HEK293 (cell line): ENCODE results near the gene RASSF1.

ENCODE experiments used
- HOXC10 ChIP-seq: sonication (generic); formaldehyde crosslinking; IDR thresholded peaks from 2 replicates; pipeline ENCODE4 v1.8.1; 2023; ENCODE audit warnings: mild to moderate bottlenecking, missing genetic modification reagents
- KLF9 ChIP-seq: fragments of 450-650 bp; formaldehyde crosslinking; IDR thresholded peaks from 2 replicates; pipeline ENCODE4 v1.5.1; 2016; ENCODE audit warnings: missing biosample characterization, missing genetic modification characterization, low read depth
- ZNF274 ChIP-seq, 2 experiments: fragments of 200-500 bp in 1 of 2; fragments of 450-650 bp in 1 of 2; sonication (Bioruptor generic) in 1 of 2; formaldehyde crosslinking in 1 of 2; IDR thresholded peaks; 2 replicates each; pipeline versions ENCODE4 v1.5.1 to v1.6.1; 2014 to 2016; ENCODE audit warnings: borderline replicate concordance in 1 of 2, inconsistent platforms in 1 of 2, low read length in 1 of 2, missing biosample characterization in 1 of 2, missing genetic modification characterization in 1 of 2
- ZNF341 ChIP-seq: fragments of 450-650 bp; formaldehyde crosslinking; IDR thresholded peaks from 2 replicates; pipeline ENCODE4; 2016; ENCODE audit warnings: low read depth, missing biosample characterization, missing genetic modification characterization
- ZNF549 ChIP-seq: fragments of 450-650 bp; IDR thresholded peaks from 2 replicates; pipeline ENCODE4 v1.5.1; 2018; ENCODE audit warnings: missing biosample characterization, missing genetic modification characterization, mild to moderate bottlenecking, inconsistent platforms, moderate library complexity
- TF ChIP-seq, protein P1 (sequence below): fragments of 450-650 bp; formaldehyde crosslinking; IDR thresholded peaks from 2 replicates; pipeline ENCODE4 v1.5.1; 2016; ENCODE audit warnings: missing biosample characterization, missing genetic modification characterization
- TF ChIP-seq, protein P2 (sequence below): fragments of 450-650 bp; formaldehyde crosslinking; IDR thresholded peaks from 2 replicates; pipeline ENCODE4 v1.5.1; 2016; ENCODE audit warnings: missing biosample characterization, missing genetic modification characterization

DNA sequence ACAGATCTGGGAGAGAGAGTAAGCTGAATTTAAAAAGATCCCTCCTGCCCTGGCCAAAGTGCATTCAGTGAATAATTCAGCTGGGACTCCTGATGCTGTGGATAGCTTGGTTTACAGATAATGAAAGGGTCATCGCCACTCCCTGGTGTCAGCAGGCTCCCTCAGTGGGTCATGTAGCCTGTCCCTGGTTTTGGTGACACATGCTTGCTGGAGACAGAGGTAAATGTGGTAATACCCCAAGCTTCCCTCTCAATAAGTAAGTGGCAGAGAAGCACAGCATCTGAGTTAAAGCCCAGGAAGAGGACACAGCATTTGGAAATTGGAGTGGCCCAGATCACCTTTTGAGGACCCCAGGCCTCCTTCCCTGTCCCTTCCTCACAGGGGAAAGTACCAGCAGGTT, 16.8 kb upstream of the RASSF1 start:
- TF ChIP-seq ZNF341 (tag by site-specific recombination) = no peak
- no peak for TF ChIP-seq ZNF549 (tag by site-specific recombination)
- no peak for TF ChIP-seq HOXC10 (CRISPR knock-in tag)
- TF ChIP-seq KLF9 (tag by site-specific recombination) = no peak
- TF ChIP-seq, protein P1, sequence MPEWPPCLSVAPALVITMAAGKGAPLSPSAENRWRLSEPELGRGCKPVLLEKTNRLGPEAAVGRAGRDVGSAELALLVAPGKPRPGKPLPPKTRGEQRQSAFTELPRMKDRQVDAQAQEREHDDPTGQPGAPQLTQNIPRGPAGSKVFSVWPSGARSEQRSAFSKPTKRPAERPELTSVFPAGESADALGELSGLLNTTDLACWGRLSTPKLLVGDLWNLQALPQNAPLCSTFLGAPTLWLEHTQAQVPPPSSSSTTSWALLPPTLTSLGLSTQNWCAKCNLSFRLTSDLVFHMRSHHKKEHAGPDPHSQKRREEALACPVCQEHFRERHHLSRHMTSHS (tag by site-specific recombination) = no peak
- TF ChIP-seq, protein P2, sequence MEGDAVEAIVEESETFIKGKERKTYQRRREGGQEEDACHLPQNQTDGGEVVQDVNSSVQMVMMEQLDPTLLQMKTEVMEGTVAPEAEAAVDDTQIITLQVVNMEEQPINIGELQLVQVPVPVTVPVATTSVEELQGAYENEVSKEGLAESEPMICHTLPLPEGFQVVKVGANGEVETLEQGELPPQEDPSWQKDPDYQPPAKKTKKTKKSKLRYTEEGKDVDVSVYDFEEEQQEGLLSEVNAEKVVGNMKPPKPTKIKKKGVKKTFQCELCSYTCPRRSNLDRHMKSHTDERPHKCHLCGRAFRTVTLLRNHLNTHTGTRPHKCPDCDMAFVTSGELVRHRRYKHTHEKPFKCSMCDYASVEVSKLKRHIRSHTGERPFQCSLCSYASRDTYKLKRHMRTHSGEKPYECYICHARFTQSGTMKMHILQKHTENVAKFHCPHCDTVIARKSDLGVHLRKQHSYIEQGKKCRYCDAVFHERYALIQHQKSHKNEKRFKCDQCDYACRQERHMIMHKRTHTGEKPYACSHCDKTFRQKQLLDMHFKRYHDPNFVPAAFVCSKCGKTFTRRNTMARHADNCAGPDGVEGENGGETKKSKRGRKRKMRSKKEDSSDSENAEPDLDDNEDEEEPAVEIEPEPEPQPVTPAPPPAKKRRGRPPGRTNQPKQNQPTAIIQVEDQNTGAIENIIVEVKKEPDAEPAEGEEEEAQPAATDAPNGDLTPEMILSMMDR = no peak
- no peak for TF ChIP-seq ZNF274 (IDR thresholded peaks at IDR 0.05; ENCODE audit: low read length)
- TF ChIP-seq ZNF274 (tag by site-specific recombination; IDR thresholded peaks at IDR 0.05; ENCODE audit: borderline replicate concordance) = no peak
